ENCODE results near the gene KRTAP12-3. TPM values are rescaled to one million over a fixed set of nuclear protein-coding genes. Genes with fewer than 3 reads are reported as not detected.

The KRTAP12-3 gene
- total and polyA plus RNA-seq, 2 donors (not counting 1 experiment from before 2014, with no cell fraction given): not detected

GRCh38 chr21:44697811-44698734, 40.3 kb downstream of the KRTAP12-3 start:
- Histone ChIP-seq H3K79me2 (ENCODE audit: control insufficient read depth, insufficient read depth, low read length) (no peaks in the 10 kb centered on the region), H3K4me2 (ENCODE audit: extremely low read depth, insufficient read depth, low read length) (no peak overlapping the region), H3K27me3 (ENCODE audit: control insufficient read depth, insufficient read depth, low read length) (peaks cover 5% of the 10 kb centered on the region), H3K4me3 (replicated peaks in 1 of 4; ENCODE audit: control extremely low read depth in 1 of 4, insufficient read depth in 1 of 4, low read depth in 3 of 4, low read length in 4 of 4) (no peak overlapping the region), H3K9ac (ENCODE audit: insufficient read depth, low read length) (no peak overlapping the region), H2AFZ (ENCODE audit: low read length) (no peak overlapping the region), H3K9me3 (ENCODE audit: control insufficient read depth, insufficient read depth, low read depth, low read length) (no peaks in the 10 kb centered on the region), H3K4me1 (ENCODE audit: control insufficient read depth, extremely low read depth, insufficient read depth, low read length) (no peaks in the 10 kb centered on the region), H3K27ac (ENCODE audit: insufficient read depth, low read length) (no peak overlapping the region), H3K36me3 (ENCODE audit: control insufficient read depth, insufficient read depth, low read length) (no peaks in the 10 kb centered on the region), H4K20me1 (ENCODE audit: control insufficient read depth, extremely low read depth, insufficient read depth, low read length) (no peaks in the 10 kb centered on the region)
- TF ChIP-seq EZH2 (IDR thresholded peaks at IDR 0.05; ENCODE audit: low read length, missing control alignments) (no peak), CTCF (conservative IDR thresholded peaks at IDR 0.05 in 1 of 2, IDR thresholded peaks at IDR 0.05 in 1 of 2; ENCODE audit: low read depth in 1 of 2, low read length in 2 of 2) (no peak)
- DNase-seq (ENCODE audit: low read depth in 2 of 2): no peak

GRCh38 chr21:44699502-44700001, 41.8 kb downstream of the KRTAP12-3 start:
- H3K9ac ChIP-seq (ENCODE audit: insufficient read depth, low read length): no peak overlapping the region
- H3K36me3 ChIP-seq (ENCODE audit: control insufficient read depth, insufficient read depth, low read length): no peaks in the 10 kb centered on the region
- peaks cover 6% of the 10 kb centered on the region for H3K27me3 ChIP-seq (ENCODE audit: control insufficient read depth, insufficient read depth, low read length)
- H3K4me3 ChIP-seq (replicated peaks in 1 of 4; ENCODE audit: control extremely low read depth in 1 of 4, insufficient read depth in 1 of 4, low read depth in 3 of 4, low read length in 4 of 4): no peak overlapping the region
- no peaks in the 10 kb centered on the region for H3K9me3 ChIP-seq (ENCODE audit: control insufficient read depth, insufficient read depth, low read depth, low read length)
- H3K27ac ChIP-seq (ENCODE audit: insufficient read depth, low read length): no peak overlapping the region
- no peak overlapping the region for H3K4me2 ChIP-seq (ENCODE audit: extremely low read depth, insufficient read depth, low read length)
- no peaks in the 10 kb centered on the region for H3K4me1 ChIP-seq (ENCODE audit: control insufficient read depth, extremely low read depth, insufficient read depth, low read length)
- no peak for TF ChIP-seq CTCF (conservative IDR thresholded peaks at IDR 0.05 in 1 of 2, IDR thresholded peaks at IDR 0.05 in 1 of 2; ENCODE audit: low read depth in 1 of 2, low read length in 2 of 2)
- no peak for TF ChIP-seq EZH2 (IDR thresholded peaks at IDR 0.05; ENCODE audit: low read length, missing control alignments)
- H3K79me2 ChIP-seq (ENCODE audit: control insufficient read depth, insufficient read depth, low read length): no peaks in the 10 kb centered on the region
- no peak for DNase-seq (ENCODE audit: low read depth in 2 of 2)
- H4K20me1 ChIP-seq (ENCODE audit: control insufficient read depth, extremely low read depth, insufficient read depth, low read length): no peaks in the 10 kb centered on the region
- H2AFZ ChIP-seq (ENCODE audit: low read length): no peak overlapping the region

GRCh38 chr21:44700101-44701022, 42.6 kb downstream of the KRTAP12-3 start:
- no peak overlapping the region for H2AFZ ChIP-seq (ENCODE audit: low read length)
- TF ChIP-seq CTCF (conservative IDR thresholded peaks at IDR 0.05 in 1 of 2, IDR thresholded peaks at IDR 0.05 in 1 of 2; ENCODE audit: low read depth in 1 of 2, low read length in 2 of 2): no peak
- no peak for TF ChIP-seq EZH2 (IDR thresholded peaks at IDR 0.05; ENCODE audit: low read length, missing control alignments)
- no peak overlapping the region for H3K4me3 ChIP-seq (replicated peaks in 1 of 4; ENCODE audit: control extremely low read depth in 1 of 4, insufficient read depth in 1 of 4, low read depth in 3 of 4, low read length in 4 of 4)
- no peak for DNase-seq (ENCODE audit: low read depth in 2 of 2)
- no peaks in the 10 kb centered on the region for H3K36me3 ChIP-seq (ENCODE audit: control insufficient read depth, insufficient read depth, low read length)
- no peaks in the 10 kb centered on the region for H3K79me2 ChIP-seq (ENCODE audit: control insufficient read depth, insufficient read depth, low read length)
- no peaks in the 10 kb centered on the region for H4K20me1 ChIP-seq (ENCODE audit: control insufficient read depth, extremely low read depth, insufficient read depth, low read length)
- H3K9me3 ChIP-seq (ENCODE audit: control insufficient read depth, insufficient read depth, low read depth, low read length): no peaks in the 10 kb centered on the region
- no peak overlapping the region for H3K27ac ChIP-seq (ENCODE audit: insufficient read depth, low read length)
- no peak overlapping the region for H3K9ac ChIP-seq (ENCODE audit: insufficient read depth, low read length)
- H3K27me3 ChIP-seq (ENCODE audit: control insufficient read depth, insufficient read depth, low read length): peaks cover 8% of the 10 kb centered on the region
- no peaks in the 10 kb centered on the region for H3K4me1 ChIP-seq (ENCODE audit: control insufficient read depth, extremely low read depth, insufficient read depth, low read length)
- H3K4me2 ChIP-seq (ENCODE audit: extremely low read depth, insufficient read depth, low read length): no peak overlapping the region
